GOT3 (cell line): ENCODE results near the gene SLIT3.

ENCODE experiments used
- DNase-seq: peaks from one replicate; lab custom pipeline; 2025; ENCODE audit warnings: mixed read lengths; lab: John Stamatoyannopoulos, UW

The SLIT3 gene

DNA sequence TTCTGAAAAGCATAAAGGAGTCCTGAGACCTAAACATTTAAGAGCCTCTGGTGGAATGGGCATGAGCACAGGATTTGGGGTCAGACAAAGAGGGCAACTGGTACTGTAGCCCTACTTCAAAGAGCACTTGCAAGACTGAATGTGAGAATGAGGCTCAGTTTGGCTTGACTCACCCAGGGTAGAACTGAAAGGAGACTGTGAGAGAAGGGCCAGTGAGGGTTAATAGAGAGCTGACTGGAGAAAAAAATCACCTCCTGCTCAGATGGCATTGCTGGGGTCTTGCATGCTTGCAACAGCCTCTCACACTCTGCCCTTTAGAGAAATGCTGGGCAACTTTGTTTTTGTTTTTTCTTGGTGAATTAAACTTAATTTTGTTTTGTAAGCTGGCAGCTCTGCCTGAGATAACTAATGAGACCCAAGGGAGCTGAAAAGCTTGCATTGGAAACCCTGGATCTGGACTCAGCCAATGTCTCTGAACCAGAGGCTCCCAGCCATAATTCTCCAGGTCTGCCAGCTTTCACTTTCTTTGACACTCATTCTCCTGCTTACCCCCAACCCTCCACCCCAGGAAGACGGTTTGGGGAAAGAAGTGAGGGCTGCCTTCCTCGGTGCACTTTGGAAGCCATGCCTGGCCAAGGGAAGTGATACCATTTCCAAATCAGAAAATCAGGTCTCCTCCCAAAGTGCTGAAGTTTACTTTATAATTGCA, 560.7 kb downstream of the SLIT3 start:
- no peak for DNase-seq

DNA sequence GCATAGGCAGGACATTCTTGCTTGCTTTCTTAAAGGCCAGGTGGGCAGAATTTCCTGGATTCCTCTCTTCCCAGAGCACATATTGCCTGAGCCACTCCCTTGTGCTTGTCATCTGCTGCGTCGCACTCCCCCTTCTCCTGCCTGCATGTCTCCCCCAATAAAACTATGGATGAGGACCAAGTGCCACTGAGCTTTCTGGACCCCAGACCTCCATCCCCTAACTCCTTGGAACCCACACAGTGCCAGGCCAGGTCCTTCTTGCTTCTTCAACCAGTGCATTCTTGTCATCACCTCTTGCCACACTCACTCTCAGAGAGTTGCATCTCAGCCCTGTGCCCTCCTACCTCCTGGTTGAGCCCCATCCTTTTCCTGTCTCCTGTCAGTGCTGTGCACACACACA, 563.9 kb downstream of the SLIT3 start:
- DNase-seq: no peak

- no peak for DNase-seq
Measured at GRCh38 chr5:168736281-168736831, 564.6 kb downstream of the SLIT3 start.

GRCh38 chr5:168734620-168735300, 566.2 kb downstream of the SLIT3 start:
- no peak for DNase-seq

GRCh38 chr5:168734119-168734518, 566.8 kb downstream of the SLIT3 start:
- no peak for DNase-seq

GRCh38 chr5:168728546-168729211, 572.3 kb downstream of the SLIT3 start:
- DNase-seq: no peak

DNA sequence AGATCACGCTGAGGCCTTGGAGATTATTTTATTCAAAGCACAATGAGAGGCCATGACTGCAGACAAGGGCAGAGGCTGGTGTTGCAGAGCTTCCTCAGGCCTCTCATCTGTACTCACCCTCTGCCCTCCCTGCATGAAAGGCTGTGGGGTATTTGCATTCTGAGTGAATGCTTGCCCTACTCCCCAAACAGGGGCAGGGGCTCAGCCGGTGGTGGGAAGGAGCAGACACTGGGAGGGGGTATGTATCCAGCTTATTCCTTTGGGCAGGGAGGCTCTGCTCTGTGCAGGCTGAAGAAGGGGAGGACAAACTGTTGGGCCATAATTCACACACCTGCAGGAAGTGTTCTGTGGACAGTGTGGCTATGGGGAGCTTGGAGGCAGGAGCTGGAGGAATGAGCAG, 573.4 kb downstream of the SLIT3 start:
- no peak for DNase-seq

- no peak for DNase-seq
Measured at GRCh38 chr5:168726342-168726741, 574.6 kb downstream of the SLIT3 start.

DNA sequence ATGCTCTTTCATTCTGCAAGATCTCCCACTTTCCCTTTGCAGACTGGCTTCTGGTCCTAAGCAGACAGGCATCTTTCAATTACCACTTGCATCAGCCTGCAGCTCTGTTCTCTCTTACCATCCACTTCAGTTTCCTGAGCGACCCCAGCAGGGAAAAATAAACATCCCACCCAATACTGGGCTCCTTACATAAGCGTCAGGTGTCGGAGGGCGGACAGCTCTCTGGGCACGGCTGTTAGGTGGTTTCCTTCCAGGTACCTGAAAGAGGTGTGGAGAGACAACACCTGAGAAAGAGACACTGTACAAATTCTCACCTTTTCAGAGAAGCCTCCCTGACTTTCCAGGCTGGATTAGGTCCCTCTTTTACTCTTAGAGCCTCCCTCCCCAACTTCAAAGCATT, 576.7 kb downstream of the SLIT3 start:
- no peak for DNase-seq

DNA sequence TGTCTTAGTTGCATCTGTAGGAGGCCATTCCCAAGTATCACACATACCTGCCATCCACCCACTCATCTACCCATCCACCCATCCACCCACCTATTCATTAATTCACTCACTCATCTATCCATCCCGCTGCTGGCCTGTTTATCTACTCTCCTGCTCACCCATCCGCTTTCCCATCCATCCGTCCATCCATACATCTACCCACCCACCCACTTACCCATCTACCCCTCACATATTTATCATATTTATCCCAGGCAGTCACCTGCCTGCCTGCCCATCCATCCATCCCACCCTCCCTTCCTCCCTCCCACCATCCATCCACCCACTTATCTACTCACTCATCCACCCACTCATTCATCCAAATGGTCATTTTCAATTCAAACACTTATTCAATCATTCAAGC, 577.9 kb downstream of the SLIT3 start:
- DNase-seq: no peak

GRCh38 chr5:168721966-168722365, 579.0 kb downstream of the SLIT3 start:
- no peak for DNase-seq

GRCh38 chr5:168721002-168721753, 579.8 kb downstream of the SLIT3 start:
- DNase-seq: no peak

GRCh38 chr5:168720575-168720974, 580.4 kb downstream of the SLIT3 start:
- no peak for DNase-seq

- no peak for DNase-seq
Measured at GRCh38 chr5:168714046-168714445, 586.9 kb downstream of the SLIT3 start.

DNA sequence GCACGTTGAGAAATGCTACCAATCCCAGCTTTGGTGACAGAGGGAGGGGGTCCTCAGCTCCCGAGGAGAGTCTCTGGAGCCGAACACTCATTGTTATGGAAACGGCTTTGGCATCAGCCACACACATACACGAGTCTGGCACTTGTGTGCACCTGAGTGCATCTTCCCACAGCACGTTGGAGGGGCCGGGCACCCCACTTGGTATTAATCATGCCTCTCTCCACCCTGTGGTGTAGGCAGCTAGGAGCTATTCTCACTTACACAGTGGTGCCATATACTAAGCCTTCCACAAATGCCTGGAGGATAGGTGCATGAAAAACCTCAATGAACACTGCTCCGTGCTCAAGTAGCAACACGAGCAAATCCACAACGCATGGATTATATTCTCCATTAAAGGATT, 587.9 kb downstream of the SLIT3 start:
- no peak for DNase-seq

DNA sequence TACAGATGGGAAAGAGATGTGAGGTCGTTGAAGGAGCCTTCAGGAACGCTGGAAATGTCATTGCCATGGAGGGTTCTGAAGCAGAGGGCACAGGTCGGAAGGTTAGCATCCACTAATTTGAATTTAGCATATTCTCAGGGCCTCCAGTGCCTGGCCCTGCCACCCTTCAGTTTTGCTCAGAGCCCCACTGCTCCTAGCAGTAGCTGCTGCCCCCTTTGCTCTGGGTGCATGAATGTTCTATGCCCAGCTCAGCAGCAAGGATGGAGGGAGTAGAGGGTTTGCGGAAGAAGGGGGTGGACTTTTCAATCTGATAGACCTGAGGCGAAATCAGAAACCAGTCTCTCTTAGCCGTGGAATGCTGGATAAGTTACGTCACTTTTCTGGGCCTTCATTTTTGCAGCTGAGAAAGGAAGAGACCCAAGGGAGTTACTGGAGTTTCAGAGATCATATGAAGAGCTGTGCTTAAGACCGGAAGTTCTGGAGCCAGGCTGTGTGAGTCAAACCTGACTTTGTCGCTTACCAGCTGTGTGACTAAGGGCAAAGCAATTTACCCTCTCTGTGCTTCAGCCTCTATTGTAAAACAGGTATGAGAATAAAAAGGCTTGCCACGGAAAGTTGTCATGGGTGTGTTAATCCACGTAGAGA, 588.5 kb downstream of the SLIT3 start:
- peak; percentile 18 for DNase-seq

DNA sequence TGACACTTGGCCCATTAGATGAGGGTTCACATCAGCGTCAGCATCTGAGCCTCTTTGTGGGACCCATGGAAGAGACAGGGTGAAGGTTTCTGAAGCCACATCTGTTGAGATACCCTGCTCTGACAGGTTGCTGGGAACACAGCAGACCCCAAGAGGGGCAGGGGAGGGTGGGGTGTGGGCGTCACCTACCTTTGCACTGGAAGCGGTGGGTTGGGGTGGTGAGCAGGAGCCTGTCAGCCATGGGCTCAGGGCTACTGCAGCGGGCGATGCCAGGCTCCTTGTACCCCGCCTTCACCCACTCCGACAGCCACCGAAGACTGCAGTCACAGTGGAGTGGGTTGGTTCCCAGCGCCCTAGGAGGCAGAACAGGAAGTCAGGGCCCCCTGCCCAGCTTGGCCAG, 590.2 kb downstream of the SLIT3 start:
- DNase-seq: no peak

- no peak for DNase-seq
Measured at GRCh38 chr5:168707716-168708695, 592.9 kb downstream of the SLIT3 start.

DNA sequence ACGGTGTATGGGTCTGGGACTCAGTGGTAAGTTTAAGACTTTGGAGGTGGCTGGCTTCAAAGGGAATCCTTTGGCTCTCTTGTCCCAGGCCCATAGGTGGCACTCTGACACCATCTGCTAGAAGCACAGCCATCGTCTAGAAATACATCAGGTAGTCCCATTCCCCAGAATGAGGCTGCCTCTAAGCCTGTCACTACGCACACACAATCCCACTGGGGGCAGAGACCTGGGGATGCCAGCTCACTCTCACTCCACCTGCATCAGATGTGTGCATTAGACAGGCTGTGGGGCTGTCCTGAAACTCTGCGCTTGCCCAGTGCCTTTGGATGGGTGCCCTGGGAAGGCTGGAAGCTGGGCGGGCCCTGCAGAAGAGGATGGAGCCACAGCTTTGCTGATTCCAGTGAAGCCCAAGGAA, 594.3 kb downstream of the SLIT3 start:
- no peak for DNase-seq

- no peak for DNase-seq
Measured at GRCh38 chr5:168705321-168705720, 595.6 kb downstream of the SLIT3 start.
